ENCODE results near the gene MCC.

GRCh38 chr5:113296676-113297075, 191.6 kb downstream of the MCC start:
- no peak for TF ChIP-seq CTCF (conservative IDR thresholded peaks at IDR 0.05 in 1 of 2, IDR thresholded peaks at IDR 0.05 in 1 of 2; ENCODE audit: low read depth in 1 of 2, low read length in 2 of 2)
- TF ChIP-seq EZH2 (IDR thresholded peaks at IDR 0.05; ENCODE audit: low read length, missing control alignments): no peak
